ENCODE results near the gene ANK2.
A peak's percentile ranks its signal among the peaks of the same experiment; 100 is the strongest.
"Not testable (repeated sequence)": the region's sequence is repeated elsewhere in the genome, so short reads cannot be mapped to it uniquely, and the experiment has no call there.

The ANK2 gene

DNA sequence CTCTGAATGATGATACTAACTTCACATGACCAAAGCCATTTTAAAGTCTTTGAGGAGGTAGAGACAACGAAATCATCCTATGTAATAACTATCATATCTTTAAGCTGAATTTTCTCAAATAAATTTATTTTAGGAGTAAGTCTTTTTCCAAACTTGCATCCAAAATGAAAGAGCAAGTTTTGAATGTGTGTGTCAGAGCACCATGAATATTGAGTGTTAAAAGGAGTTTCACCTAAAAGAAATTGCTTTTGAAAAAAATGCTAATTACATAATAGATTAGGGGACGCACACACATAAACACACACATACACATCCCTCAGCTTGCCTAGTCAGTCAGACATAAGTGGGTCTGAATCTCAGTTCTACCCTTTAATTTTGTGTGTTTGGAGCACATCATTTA, 1.9 kb downstream of the ANK2 start:
- FAIRE-seq = no peak
- DNase-seq (ENCODE audit: low spot score) = no peak

DNA sequence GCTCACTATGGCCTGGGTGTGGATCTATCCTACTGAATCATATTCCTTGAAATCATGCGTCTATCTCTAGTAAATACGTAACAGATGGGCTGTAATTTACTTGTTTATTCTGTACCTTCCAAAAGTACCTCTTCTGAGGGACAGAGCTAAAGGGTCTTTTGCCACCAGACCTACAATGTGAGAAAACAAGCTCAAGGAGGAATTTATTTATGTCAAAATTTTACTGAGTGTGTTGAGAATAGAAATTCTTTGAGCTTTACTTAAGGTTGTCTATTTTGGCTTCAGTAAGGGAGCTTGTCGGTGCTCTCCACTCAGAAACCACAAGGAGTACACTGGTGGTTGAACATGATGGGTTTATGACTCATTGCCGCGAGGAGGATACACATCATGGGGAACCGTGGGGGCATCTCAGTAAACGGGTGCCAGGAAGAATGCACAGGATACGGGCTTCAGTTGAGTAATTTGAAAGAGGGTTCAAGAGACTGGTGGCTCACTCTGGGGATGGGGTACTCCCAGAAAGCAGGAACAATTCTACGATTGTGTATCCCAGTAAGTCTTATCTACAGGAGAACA, 3.0 kb downstream of the ANK2 start:
- FAIRE-seq (peak; percentile 81), DNase-seq (ENCODE audit: low spot score) (peak; percentile 48)

DNA sequence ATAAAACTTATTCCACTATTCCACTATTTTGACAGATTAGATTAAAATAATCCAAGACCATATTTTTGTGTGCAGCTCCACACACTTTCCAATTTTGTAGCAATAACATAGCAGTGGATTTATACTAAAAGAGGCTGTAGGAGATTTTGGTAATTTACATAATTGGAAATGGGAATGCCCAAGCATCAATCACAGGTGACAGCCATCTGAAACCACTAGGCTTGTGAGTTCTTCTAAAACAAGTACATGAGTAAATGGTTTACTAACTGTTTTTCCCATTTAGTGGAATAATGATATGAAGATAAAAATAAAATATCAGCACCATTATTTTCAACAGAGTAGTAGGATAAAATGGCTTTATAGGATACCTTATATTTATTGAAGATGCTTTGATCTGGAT, 4.4 kb downstream of the ANK2 start:
- DNase-seq (ENCODE audit: low spot score) = no peak
- no peak for FAIRE-seq

DNA sequence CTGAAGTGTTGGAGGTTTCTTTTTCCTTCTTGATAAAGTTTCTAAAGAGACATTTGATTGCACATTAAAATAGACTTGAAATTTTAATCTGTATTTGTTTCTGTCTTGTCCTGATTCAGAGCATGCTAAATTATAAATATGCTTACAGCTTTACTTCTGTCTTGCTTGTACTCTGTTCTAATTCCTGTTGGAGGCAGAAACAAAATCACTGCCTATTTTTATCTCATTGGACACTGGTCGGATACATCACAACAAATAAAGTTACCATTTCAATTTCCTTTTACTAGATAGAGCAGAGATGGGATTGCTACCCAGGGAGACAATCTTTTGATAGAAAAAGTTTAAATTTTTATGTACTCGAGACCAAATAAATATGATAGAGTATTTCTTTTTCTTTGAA, 6.9 kb downstream of the ANK2 start:
- FAIRE-seq = no peak

DNA sequence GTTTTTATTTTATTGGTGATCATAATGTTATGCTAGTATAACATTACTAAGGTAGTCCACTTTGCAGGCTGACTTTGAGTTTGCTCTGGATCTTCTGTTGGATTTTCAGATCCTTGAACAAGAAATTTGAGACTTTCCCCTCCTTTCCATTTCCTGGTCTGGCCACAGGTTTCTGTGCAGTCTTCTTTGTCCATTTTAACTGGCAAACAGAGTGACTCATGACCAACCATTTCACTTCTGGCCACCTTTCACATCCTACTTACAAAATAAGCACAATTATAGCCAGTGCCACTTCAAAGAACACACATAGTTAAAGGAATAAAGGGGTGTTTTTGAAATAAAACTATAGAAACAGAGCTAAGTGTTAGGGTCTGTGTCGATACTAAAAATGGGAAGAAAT, 8.4 kb downstream of the ANK2 start:
- DNase-seq (ENCODE audit: low spot score) = no peak

More for the DNA sequence above, 6.9 kb downstream of the ANK2 start:
- no peak for DNase-seq (ENCODE audit: low spot score)

DNA sequence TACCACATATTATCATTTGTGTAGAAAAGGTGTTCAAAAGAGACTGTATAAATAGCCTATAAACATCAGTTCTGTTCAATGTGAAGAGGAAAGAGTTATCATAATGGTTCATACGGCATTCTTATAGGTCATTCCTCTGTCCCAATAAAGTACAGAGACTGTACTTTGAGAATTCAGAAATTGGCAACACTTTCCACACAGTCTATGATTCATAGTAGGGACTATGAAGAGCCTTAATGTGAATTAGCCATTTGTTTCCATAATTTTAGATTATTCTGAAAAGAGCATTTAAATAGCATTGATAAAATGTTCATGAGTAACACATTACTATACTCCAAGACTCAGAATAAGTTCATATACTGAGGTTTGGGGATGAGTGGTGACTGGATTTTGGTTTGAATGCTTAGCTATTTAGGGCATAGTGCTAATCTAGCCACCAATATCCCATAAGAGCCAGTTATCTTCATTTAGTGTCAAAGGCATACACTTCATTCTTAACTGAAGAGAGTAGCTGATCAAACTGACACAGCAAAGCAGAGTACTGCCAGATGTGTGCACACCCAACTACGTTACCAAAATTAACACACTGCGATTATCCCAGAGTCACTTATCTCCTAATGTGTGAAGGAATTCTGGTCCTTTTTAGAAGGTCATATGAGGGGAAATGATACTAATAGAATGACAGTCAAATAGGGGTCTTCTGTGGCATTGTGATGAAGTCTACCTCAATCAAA, 10.2 kb downstream of the ANK2 start:
- DNase-seq (ENCODE audit: low spot score) (no peak), FAIRE-seq (no peak)

More for the DNA sequence above, 8.4 kb downstream of the ANK2 start:
- FAIRE-seq = peak; percentile 46

DNA sequence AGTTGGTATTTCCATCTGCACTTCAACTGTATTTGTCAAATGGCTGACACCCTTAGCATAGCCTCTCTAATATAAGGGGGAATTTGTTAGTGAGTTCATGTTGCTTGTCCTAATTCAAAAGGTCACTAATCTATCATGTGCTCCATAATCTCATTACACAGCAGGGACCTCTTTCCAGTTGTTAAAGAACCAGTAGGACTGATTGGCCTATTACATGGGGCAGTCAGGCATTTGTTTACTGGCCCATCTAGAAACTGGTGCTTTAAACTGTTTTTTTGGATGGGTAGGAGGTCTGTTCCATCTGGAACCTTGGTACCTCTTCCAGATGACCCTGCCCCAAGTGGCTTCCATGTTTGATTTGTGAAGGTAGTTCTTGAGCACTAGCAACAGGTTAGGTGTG, 11.4 kb downstream of the ANK2 start:
- DNase-seq (ENCODE audit: low spot score) = no peak
- no peak for FAIRE-seq

DNA sequence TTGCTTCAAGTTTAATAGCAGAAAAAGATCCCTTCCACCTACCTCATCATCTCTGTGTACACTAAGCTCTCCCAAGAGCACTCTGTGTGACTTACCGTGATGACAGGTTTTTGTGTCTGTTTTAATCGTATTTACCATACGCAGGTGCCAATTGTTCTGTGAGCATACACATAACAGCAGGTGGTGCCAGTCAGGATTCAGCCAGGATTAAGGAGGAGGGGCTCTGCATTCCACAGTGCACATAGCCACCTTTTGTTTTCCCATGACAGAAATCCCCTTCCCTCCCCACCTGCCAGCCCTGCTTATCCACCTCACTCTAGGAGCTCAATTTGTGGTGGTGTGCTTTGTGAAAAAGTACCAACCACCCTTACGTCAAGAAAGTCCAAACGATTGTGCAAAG, 14.8 kb downstream of the ANK2 start:
- DNase-seq (ENCODE audit: low spot score) (no peak), FAIRE-seq (no peak)

DNA sequence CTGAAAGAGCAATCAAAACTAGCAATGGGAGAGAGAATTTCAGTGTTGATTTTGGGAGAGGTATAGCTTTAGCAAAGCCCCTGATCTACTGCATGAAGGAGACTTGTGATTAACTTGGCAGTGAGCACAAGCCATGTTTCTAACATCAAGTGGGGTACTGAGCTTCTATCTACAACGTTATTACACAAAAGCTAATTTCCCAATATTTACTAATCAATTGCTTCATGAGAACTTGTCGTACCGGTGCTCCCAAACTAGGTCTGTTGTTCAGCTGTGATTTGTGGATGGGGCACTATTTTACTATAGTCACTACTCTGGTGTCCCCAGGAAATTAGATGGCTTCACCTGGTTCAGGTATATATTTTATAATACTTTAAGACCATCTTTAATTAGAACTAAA, 16.2 kb downstream of the ANK2 start:
- DNase-seq (ENCODE audit: low spot score) = no peak
- FAIRE-seq = no peak

DNA sequence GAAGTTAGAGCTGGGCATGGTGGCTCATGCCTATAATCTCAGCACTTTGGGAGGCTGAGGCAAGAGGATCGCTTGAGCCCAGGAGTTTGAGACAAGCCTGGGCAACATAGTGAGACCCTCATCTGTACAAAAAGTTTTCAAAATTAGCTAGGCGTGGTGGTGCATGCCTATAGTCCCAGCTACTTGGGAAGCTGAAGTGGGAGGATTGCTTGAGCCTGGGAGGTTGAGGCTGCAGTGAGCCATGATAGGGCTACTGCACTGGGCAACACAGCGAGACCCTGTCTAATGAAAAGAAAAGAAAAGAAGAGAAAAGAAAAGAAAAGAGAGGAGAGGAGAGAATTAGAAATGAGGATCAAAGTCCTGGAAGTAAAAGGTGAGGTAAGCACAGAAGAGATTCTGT, 19.3 kb downstream of the ANK2 start:
- FAIRE-seq = not testable (repeated sequence)

DNA sequence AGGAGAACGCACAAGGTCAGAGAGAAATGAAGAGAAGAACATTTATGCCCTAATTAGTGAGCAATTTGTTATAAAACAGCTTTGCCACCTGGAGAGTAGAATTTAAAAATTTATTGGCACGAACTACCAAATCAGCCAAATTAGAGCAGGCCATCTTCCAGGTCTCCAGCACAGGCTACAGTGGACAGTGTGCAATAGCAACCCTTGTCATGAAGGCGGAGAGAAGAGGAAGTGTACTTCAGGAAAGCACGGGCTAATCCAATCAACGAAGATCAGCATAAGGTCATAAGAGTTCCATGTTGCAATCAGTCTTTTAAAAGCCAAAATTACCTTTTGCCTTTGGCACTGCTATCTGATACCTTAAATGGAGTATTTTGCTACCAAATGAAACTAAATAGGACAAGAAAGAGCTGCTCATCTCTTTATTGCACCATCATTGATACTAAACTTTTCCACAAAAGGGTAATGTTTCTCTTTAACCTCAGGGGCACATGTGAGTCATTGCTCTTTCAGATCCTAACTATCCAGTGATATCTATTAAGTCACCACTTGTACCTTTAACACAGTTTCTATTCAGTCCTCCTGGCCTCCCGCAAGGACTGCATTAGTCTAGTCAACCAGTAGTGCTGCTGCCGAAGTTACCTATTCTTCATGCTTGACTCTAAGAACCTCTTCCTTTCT, 19.9 kb downstream of the ANK2 start:
- peak; percentile 16 for FAIRE-seq
- peak; percentile 26 for DNase-seq (ENCODE audit: low spot score)

More for the DNA sequence above, 19.3 kb downstream of the ANK2 start:
- not testable (repeated sequence) for DNase-seq (ENCODE audit: low spot score)

DNA sequence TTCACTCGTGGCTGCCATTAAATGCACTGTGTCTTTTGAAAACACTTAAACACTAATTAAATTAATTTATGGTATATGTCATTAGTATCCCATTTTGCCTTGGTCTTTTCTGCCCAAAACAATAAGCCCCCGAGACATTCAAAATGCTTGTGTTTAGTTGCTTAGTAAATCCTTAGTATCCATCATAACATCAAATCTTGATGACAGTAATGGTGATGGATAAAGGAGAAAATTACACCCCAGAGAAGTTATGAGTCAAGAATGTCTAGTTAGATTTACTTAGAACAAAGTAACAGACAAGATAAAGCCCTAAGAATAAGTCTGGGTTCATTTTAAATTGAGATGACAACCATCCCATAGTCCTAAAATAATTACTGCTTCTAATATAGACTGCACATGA, 21.3 kb downstream of the ANK2 start:
- DNase-seq (ENCODE audit: low spot score) = no peak
- FAIRE-seq = no peak

DNA sequence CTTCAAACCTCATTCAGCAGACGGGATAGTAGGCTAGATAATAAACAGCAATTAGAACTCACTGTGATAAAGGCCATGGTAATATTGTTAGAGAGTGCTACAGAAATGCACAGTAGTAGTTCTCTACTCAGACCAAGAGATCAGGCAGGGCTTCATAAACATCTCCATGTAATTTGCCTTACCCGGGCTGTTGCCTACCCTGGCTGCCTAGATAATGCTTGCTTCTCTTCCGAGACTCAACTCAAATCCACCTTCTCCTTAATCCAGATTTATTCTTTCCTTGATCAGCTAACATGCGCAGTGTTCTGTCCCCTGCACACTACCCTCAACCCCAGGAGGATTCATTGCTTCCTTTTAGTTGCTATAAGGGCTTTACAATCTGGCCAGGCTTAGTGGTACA, 21.8 kb downstream of the ANK2 start:
- DNase-seq (ENCODE audit: low spot score) (no peak), FAIRE-seq (no peak)

DNA sequence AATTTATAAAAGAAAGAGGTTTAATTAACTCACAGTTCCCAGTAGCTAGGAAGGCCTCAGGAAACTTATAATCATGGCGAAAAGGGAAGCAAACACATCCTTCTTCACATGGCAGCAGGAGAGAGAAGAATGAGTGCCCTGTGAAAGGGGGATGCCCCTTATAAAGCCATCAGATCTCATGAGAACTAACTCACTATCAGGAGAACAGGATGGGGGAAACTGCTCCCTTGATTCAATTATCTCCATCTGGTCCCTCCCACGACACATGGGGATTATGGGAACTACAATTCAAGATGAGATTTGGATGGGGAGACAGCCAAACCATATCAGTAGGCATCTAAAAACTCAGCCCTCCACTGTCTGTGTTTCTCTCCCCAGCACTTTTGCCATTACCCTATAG, 22.4 kb downstream of the ANK2 start:
- FAIRE-seq (no peak), DNase-seq (ENCODE audit: low spot score) (no peak)

DNA sequence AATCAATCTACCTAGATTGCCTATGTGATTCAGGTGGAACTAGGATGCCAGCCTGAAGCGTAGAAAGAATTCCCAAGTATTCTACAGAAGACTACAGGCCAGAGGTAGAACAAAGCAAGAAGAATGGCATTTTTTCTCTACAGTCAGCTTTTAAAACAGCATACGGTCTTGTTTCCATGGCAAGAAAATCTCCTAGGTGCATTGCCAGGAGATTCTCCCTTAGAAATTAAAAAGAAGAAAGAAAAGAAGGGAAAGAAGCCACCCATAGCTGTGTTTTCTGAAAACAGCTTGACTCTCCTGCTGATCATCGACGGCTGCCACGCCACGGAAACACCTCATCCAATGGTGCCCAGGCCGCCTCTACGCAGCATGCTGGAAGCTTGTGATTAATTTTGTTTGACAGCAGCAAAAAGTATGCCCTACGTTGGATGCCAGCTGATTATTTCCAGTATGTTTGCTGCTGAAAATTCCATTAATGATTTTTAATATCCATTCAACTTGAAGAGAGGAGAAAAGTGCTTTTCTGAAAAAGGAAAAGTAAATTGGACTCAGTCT, 24.1 kb downstream of the ANK2 start:
- no peak for FAIRE-seq

DNA sequence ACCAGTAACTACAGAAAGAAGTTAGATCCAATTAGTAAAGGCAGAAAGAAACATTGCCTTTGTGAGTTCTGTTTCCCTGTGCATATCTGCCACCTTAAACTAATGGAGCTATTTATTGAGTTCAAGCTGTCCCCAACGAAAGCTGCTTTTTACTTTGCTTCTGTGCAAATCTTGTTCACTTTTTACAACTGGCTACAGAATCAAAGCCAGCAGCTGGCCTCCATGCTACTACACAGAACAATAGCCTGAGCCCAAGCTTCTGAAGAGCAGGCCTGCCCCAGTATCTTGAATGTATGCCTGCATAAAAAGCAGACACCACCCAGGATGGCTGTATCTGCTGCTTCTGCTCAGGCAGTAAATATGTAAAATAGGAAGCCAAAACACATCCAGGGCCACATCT, 28.1 kb downstream of the ANK2 start:
- no peak for FAIRE-seq
- DNase-seq (ENCODE audit: low spot score) = no peak

More for the DNA sequence above, 24.1 kb downstream of the ANK2 start:
- DNase-seq (ENCODE audit: low spot score) = no peak

DNA sequence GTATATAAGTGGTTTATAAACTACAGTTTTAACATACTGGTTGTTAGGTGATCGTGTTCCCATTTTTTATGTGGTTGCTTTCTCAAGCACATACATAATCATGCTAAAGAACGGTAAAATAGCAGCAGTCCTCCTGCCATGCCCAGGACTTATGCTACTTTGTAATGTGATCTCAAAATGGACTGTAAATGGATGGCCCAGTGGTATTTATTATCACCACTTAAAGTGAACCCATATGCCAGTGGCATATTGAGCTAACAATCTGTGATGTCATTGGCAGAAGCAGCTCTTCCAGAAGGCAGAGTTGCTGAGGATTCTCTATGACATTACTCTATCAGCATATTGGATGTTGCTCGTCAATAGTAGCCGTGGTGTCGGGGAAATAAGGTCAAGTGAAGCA, 28.6 kb downstream of the ANK2 start:
- FAIRE-seq = no peak
- DNase-seq (ENCODE audit: low spot score) = no peak

DNA sequence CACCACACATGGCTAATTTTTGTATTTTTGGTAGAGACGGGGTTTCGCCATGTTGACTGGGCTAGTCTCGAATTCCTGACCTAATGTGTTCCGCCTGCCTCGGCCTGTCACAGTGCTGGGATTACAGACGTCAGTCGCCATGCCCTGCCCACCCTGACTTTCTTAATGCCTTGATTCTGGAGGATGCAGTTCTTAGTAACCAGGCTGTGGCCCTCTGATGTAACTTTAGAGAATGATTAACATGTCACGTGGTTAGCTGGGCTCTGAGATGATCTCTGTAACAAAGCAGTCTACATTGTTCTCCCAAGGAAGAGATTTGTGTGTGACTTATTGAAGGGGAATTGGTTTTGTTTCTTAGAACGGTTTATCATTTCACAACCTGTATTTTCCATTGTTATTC, 30.6 kb downstream of the ANK2 start:
- peak; percentile 69 for FAIRE-seq

DNA sequence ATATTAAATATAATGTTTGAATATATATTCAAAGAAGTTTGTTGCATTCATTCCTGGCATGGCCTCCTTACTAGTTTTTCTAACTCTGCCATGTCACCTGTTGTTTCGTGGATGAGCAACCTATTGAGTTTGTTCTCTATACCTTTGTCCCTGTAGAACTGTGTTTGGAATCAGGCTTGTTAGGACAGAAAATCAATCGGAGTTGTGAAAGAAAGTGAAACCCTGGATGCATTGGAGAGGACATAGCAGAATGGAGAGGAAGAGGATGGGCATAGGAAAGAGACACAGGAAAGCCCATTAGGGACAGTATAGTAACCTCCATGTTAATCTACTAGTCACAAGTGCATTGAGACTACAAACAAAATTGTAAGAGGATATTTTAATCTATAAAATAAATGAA, 31.2 kb downstream of the ANK2 start:
- FAIRE-seq = no peak
- no peak for DNase-seq (ENCODE audit: low spot score)

More for the DNA sequence above, 30.6 kb downstream of the ANK2 start:
- peak; percentile 74 for DNase-seq (ENCODE audit: low spot score)

DNA sequence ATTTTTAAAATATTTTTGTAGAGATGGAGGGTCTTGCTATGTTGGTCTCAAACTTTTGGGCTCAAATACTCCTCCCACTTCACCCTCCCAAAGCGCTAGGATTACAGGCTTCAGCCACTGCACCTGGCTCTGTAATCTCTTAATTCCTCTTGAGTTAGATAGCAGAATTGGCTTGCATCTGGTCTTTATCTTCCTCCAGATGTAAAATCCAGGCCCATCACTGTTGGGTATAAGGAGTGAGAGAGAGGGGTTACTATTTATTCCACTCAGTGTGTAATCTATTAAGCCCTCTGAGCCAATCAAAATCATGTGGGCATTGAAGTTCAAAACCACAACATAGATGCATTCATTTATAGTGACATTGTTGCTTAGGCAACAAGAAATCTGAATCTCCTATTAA, 33.9 kb downstream of the ANK2 start:
- FAIRE-seq = no peak

DNA sequence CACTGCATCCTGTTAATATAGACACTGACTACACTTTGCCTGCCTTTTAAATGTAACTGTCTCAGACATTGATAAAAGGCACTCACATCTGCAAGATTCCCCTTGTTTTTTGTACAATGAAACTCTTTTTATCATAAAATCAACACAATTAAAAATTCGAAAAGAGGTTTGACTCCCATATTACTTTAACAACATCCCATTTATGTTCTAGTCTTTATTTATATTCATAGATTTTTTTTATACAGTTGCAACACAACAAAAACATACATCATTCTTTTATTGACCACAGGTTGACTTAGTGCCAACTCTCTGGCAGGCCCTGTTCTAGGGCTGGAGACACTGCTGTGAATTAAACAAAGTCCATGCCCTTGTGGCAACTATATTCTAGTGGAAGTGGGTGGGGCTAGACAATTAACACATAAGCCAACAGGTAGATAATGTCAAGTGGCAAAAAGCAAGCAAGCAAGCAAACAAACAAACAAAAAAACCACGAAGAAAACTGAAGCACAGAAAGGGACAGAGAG, 36.8 kb downstream of the ANK2 start:
- no peak for FAIRE-seq
- no peak for DNase-seq (ENCODE audit: low spot score)

More for the DNA sequence above, 33.9 kb downstream of the ANK2 start:
- no peak for DNase-seq (ENCODE audit: low spot score)

DNA sequence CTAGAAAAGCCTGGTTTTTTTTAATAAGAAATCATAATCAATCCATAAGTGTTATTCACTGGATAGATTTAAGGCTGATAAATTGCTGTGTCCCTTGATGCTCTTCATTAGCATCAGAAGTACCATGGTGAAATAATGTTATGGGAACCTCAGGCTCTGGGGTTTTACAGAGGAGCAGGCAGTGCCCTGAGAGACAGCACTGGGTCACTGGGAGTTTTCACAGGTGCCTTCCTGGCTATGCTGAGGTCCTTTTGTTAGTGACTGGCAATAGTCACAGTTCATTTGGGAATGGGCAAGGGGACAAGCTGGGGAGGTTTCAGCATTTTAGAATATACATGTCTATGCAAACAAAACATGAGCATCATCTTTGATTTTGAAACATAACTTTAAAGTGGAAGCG, 38.6 kb downstream of the ANK2 start:
- DNase-seq (ENCODE audit: low spot score) = no peak
- FAIRE-seq = no peak

Measured in RCC 7860 (cell line).